Natural killer cell (primary cell): ENCODE data around the gene UNC79. TPM values are rescaled to one million over a fixed set of nuclear protein-coding genes. Genes with fewer than 3 reads are reported as not detected.

Source experiments
- ATAC-seq, 3 donors: fragments of 150-1000 bp in 2 of 3; fragments of 200-7000 bp in 1 of 3; cut with Tn5 transposase; 1 replicate in 1 of 3; 2 replicates in 2 of 3; pipeline ENCODE4 v1.10.0; 2021; ENCODE audit warnings: mild to moderate bottlenecking in 2 of 3, moderate library complexity in 2 of 3
- DNase-seq, 2 donors: peaks; one replicate each; pipeline versions ENCODE4 v3.0.0 to v3.0.0-alpha.2; 2013 to 2021; ENCODE audit warnings: mixed read lengths in 1 of 2
- H3K27ac ChIP-seq: one replicate; pipeline ENCODE4 v1.5.1; 2013; ENCODE audit warnings: mild to moderate bottlenecking, low read length
- H3K27me3 ChIP-seq: one replicate; pipeline ENCODE4 v1.6.1; 2013; ENCODE audit warnings: low read length; ENCODE audit not compliant: control insufficient read depth, insufficient read depth
- H3K36me3 ChIP-seq: one replicate; pipeline ENCODE4 v1.6.1; 2013; ENCODE audit warnings: low read length; ENCODE audit not compliant: control insufficient read depth, insufficient read depth
- H3K4me1 ChIP-seq: one replicate; pipeline ENCODE4 v1.6.1; 2013; ENCODE audit warnings: low read length; ENCODE audit not compliant: control insufficient read depth, insufficient read depth
- H3K4me3 ChIP-seq: one replicate; pipeline ENCODE4 v1.5.1; 2013; ENCODE audit warnings: low read length
- H3K9me3 ChIP-seq: one replicate; pipeline ENCODE4 v1.6.1; 2013; ENCODE audit warnings: low read length; ENCODE audit not compliant: control insufficient read depth, insufficient read depth
- H3K27ac Mint-ChIP-seq, 2 donors: one replicate each; pipeline ENCODE4 v1.8.0; 2022; ENCODE audit warnings: mild to moderate bottlenecking in 2 of 2, mixed read lengths in 2 of 2, moderate library complexity in 1 of 2
- H3K27me3 Mint-ChIP-seq, 2 donors: one replicate each; pipeline ENCODE4 v1.8.0; 2022; ENCODE audit warnings: low read depth in 2 of 2, mixed read lengths in 2 of 2
- H3K36me3 Mint-ChIP-seq: one replicate; pipeline ENCODE4 v1.8.0; 2022; ENCODE audit warnings: mixed read lengths
- H3K4me1 Mint-ChIP-seq, 2 donors: one replicate each; pipeline ENCODE4 v1.8.0; 2022; ENCODE audit warnings: mixed read lengths in 2 of 2
- H3K4me3 Mint-ChIP-seq: one replicate; pipeline ENCODE4 v1.8.0; 2022; ENCODE audit warnings: mild to moderate bottlenecking, moderate library complexity, mixed read lengths
- H3K9me3 Mint-ChIP-seq, 2 donors: one replicate each; pipeline ENCODE4 v1.8.0; 2022; ENCODE audit warnings: mixed read lengths in 2 of 2
- CTCF ChIP-seq: fragments of 200-600 bp; IDR thresholded peaks from one replicate; pipeline ENCODE4 v1.8.0; 2022; ENCODE audit warnings: antibody characterized with exemption
- WGBS: methylation state at CpG from one replicate; pipeline ENCODE4 v1.1.7; 2013; ENCODE audit warnings: missing lambda C conversion rate; ENCODE audit not compliant: insufficient coverage; 5-methylcytosine and 5-hydroxymethylcytosine counted together
- intact Hi-C: fragments of 100-400 bp; cut with micrococcal nuclease; formaldehyde crosslinking; loops from one replicate; pipeline ENCODE4 v1.14.2; 2022
- total RNA-seq, 4 donors: library from RNA; stranded (reverse); fragments of 120-200 nt in 1 of 4; gene quantifications; one replicate each; pipeline versions ENCODE4 v1.2.3 to v1.2.4, GENCODE V29; 2013 to 2022

The UNC79 gene
- total RNA-seq, 3 donors from 2014 or later (not counting 1 experiment from before 2014, with no cell fraction given), result 0.05 TPM; not detected in 1

GRCh38 chr14:93720981-93721483 is 290.3 kb downstream of the UNC79 start:
- no peaks in the 10 kb centered on the region for H3K36me3 Mint-ChIP-seq
- peaks cover 0 to 5% of the 10 kb centered on the region in 2 donors for H3K4me1 Mint-ChIP-seq

DNA sequence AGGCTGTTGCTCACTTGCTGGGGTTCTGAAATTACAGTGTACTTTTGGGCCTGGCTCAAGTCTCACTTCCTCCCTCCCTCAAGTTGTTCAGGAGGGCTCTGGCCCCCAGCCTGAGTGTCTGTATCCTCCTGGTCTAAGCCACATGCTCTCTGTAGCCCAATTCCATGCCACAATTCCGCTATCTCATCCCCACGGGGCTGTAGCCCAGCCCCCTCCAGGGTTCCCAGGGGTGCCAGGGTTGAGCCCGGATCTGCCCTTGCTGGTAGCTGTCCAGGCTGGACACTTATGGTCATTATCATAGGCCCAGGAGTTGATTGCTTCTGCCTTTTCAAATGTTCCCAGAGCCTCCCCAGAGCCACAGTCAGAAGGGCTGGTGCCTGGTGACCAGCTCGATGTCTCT is 292.3 kb downstream of the UNC79 start:
- H3K4me1 Mint-ChIP-seq, result peaks cover 0 to 5% of the 10 kb centered on the region in 2 donors
- no peaks in the 10 kb centered on the region for H3K27me3 ChIP-seq
- H3K27ac Mint-ChIP-seq, result no peak overlapping the region
- no peaks in the 10 kb centered on the region for H3K27me3 Mint-ChIP-seq
- DNase-seq, result no peak
- 86% methylated on average over 4 of the region's 4 CpGs for WGBS
- no peak for ATAC-seq
- H3K4me3 ChIP-seq, result no peak overlapping the region
- H3K4me1 ChIP-seq, result no peaks in the 10 kb centered on the region
- intact Hi-C loops, result no loop called here
- no peaks in the 10 kb centered on the region for H3K36me3 Mint-ChIP-seq
- H3K4me3 Mint-ChIP-seq, result no peak overlapping the region
- no peak overlapping the region for H3K27ac ChIP-seq
- no peaks in the 10 kb centered on the region for H3K9me3 ChIP-seq
- no peaks in the 10 kb centered on the region for H3K36me3 ChIP-seq
- peaks cover 3 to 7% of the 10 kb centered on the region in 2 donors for H3K9me3 Mint-ChIP-seq
- no peak for TF ChIP-seq CTCF

More at GRCh38 chr14:93720981-93721483, 290.3 kb downstream of the UNC79 start:
- Histone ChIP-seq H3K9me3 (no peaks in the 10 kb centered on the region), H3K27ac (no peak overlapping the region), H3K4me1 (no peaks in the 10 kb centered on the region), H3K36me3 (no peaks in the 10 kb centered on the region), H3K4me3 (no peak overlapping the region), H3K27me3 (no peaks in the 10 kb centered on the region)
- ATAC-seq (no peak), DNase-seq (no peak)
- TF ChIP-seq CTCF, result no peak
- WGBS, result 91% methylated on average over 13 of the region's 13 CpGs
- Mint-ChIP-seq H3K27me3 (no peaks in the 10 kb centered on the region), H3K27ac (no peak overlapping the region), H3K9me3 (peaks cover 3 to 7% of the 10 kb centered on the region in 2 donors), H3K4me3 (no peak overlapping the region)
- intact Hi-C loops, result no loop called here

DNA sequence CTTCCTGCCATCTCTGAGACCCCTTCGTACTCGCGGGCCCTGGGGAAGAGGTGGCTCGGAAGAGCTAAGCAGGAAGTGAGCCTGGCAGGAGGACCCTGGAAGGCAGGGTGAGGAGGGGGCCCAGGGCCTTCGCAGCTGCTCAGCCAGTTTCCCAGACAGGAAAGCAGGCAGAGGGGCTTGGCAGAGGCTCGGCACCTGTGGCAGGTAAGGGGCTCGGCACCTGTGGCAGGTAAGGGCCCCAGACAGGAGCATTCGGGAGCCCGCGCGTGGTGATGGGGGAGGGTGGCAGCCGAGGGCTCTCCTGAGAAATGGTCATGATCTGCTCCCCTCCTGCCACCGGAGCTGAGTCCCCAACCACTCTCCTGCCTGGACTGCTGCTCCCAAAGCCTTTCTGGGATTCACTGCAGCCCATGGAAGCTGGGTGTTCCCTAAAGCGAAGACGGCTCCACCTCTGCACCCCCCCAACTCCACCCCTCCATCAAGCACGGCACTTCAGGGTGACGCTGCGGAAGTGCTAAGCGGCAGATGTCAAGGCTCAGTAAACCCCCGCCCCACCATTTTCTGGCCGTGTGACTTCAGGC is 294.4 kb downstream of the UNC79 start:
- no peaks in the 10 kb centered on the region for H3K27me3 ChIP-seq
- H3K4me3 Mint-ChIP-seq, result no peak overlapping the region
- H3K4me1 Mint-ChIP-seq, result peaks cover 0 to 5% of the 10 kb centered on the region in 2 donors
- intact Hi-C loops, result no loop called here
- no peaks in the 10 kb centered on the region for H3K36me3 Mint-ChIP-seq
- no peaks in the 10 kb centered on the region for H3K4me1 ChIP-seq
- no peak overlapping the region for H3K27ac ChIP-seq
- ATAC-seq, result no peak
- peaks cover 3 to 7% of the 10 kb centered on the region in 2 donors for H3K9me3 Mint-ChIP-seq
- no peak overlapping the region for H3K27ac Mint-ChIP-seq
- 84% methylated on average over 21 of the region's 21 CpGs for WGBS
- no peaks in the 10 kb centered on the region for H3K36me3 ChIP-seq
- DNase-seq, result no peak
- no peak for TF ChIP-seq CTCF
- no peak overlapping the region for H3K4me3 ChIP-seq
- no peaks in the 10 kb centered on the region for H3K9me3 ChIP-seq
- no peaks in the 10 kb centered on the region for H3K27me3 Mint-ChIP-seq

DNA sequence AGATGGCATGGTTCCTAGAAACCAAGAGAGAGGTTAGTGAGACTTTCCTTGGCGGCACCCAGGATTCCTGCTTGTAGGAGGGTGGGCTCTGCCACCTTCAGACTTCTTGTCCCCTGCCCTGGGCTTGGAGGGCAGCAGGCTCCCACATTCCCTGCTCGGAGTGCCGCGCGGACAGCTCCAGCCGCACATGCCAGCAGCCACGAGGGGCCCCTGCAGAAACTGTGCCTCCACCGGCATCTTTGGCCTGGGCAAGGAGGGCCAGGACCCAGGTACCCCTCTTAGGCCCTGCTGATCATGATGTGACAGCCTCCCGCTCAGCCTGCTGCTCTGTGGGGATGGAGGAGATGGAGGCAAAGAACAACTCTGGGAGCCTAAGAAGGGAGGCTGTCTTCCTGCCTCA is 295.3 kb downstream of the UNC79 start:
- Mint-ChIP-seq H3K27me3 (no peaks in the 10 kb centered on the region), H3K4me1 (peaks cover 0 to 5% of the 10 kb centered on the region in 2 donors), H3K27ac (no peak overlapping the region), H3K9me3 (peaks cover 3 to 7% of the 10 kb centered on the region in 2 donors), H3K4me3 (no peak overlapping the region), H3K36me3 (no peaks in the 10 kb centered on the region)
- no peaks in the 10 kb centered on the region for H3K27me3 ChIP-seq
- no peak for DNase-seq
- intact Hi-C loops, result no loop called here
- no peak overlapping the region for H3K4me3 ChIP-seq
- WGBS, result 94% methylated on average over 9 of the region's 9 CpGs
- no peaks in the 10 kb centered on the region for H3K36me3 ChIP-seq
- ATAC-seq, result no peak
- no peaks in the 10 kb centered on the region for H3K9me3 ChIP-seq
- no peaks in the 10 kb centered on the region for H3K4me1 ChIP-seq
- H3K27ac ChIP-seq, result no peak overlapping the region
- no peak for TF ChIP-seq CTCF
